ENCODE results near the gene PSMD9.
"Not testable (repeated sequence)": the region's sequence is repeated elsewhere in the genome, so short reads cannot be mapped to it uniquely, and the experiment has no call there.

PSMD9 gene, protein sequence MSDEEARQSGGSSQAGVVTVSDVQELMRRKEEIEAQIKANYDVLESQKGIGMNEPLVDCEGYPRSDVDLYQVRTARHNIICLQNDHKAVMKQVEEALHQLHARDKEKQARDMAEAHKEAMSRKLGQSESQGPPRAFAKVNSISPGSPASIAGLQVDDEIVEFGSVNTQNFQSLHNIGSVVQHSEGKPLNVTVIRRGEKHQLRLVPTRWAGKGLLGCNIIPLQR

GRCh38 chr12:121888478-121889273, at the start of gene PSMD9:
TSS of gene PSMD9 (plus strand) at chr12:121888790. CDS start at chr12:121888857, 67 bp downstream.
- DNase-seq (ENCODE audit: low spot score): peak; percentile 98

DNA sequence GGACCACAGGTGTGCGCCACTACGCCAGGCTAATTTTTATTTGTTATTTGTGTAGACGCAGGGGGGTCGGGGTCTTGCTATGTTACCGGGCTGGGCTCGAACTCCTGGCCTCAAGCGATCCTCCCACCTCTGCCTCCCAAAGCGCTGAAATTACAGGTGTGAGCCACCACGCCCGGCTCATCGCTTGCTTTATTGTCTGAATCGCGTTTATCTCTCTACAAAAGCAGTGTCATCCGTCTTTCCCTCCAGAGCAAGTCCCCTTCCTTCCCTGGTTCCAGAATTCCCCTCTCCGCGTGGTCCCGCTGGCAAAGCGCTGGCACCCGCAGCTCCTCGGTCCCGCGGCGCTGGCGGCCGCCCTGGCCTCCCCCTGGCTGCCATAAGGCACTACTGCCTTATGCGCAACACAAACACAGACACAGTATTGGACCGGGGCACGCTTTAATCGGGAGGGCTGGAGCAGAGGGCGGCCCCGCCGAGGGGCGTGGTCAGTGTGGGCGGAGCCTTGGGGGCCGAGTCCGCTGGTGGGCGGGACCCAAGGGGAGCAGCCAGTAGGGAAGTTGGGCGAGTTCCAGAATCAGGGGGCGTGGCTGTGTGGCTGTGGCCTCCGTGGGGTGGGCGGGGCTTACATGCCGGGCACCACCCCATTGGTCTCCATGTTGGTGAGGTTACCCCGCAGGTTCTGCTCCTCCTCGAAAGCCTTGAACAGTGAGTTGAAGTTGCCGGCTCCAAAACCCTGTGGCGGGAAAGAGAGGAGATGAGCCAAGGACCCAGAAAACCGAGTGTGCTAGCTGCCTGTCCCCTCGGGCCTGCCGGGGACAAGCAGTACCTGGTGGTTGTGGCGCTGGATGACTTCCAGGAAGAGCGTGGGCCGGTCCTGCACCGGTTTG, 49.2 kb upstream of the PSMD9 start:
- DNase-seq (ENCODE audit: low spot score): peak; percentile 96

DNA sequence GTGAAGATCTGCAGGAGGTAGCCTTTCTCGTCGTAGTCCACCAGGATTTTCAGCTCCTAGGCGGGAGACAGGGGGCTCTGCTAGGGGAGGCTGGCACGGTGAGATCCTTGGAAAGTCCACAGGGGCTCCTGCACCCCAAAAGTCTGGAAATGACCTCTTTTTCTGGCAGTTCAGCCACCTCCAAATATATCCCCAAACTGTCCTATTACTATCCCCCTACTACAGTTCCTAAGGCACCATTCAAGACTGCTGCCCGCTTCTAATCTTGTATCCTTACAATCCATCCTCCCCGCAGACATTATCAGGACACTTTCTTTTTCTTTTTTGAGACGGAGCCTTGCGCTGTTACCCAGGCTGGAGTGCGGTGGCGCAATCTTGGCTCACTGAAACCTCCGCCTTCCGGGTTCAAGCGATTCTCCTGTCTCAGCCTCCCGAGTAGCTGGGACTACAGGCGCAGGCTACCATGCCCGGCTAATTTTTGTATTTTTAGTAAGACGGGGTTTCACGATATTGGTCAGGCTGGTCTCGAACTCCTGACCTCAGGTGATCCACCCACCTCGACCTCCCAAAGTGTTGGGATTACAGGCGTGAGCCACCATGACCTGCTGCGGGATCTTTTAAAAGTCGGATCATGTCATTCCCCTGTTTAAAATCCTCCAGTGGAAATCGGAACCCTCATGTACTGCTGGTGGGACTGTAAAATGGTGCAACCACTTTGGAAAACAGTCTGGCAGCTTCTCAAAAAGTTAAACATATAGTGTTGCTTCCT, 48.4 kb upstream of the PSMD9 start:
- no peak for DNase-seq (ENCODE audit: low spot score)

DNA sequence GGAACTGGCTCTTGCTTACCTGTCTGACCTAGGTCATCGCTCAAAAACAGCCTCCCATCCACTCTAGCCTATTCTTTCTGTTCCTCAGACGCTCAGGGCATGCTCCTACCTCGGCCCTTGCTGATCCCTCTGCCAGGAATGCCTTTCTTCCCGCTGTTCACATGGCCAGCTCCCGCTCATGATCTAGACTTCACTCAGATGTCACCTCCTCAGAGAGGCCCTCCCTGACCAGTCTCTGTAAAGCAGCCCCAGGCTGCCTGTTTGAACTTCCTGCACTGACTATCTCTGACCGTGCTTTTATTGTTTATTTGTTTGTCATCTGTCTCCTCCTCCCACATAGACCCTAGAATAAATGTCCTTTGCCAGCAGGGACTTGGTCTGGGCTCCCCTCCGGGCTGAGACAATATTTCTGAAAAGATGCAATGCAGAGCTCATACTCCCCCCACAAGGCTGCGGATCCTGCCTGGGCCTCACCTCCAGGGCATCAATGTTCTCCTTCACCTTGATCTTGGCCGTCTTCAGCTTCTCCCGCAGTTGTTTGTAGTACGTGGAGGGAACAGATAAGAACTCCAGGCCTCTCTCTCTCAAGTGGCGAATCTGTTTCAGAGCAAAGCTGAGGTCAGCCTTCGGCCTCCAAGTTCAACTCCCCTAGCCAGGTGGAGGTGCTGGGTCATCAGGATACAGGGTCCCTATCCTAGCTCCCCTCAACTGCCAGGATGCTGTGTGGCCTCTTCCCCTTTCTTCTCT, 45.2 kb upstream of the PSMD9 start:
- DNase-seq (ENCODE audit: low spot score): no peak

GRCh38 chr12:121845701-121846100, 42.9 kb upstream of the PSMD9 start:
- no peak for DNase-seq (ENCODE audit: low spot score)

GRCh38 chr12:121849211-121849610, 39.4 kb upstream of the PSMD9 start:
- no peak for DNase-seq (ENCODE audit: low spot score)

- no peak for DNase-seq (ENCODE audit: low spot score)
Measured at GRCh38 chr12:121849665-121850064, 38.9 kb upstream of the PSMD9 start.

GRCh38 chr12:121852392-121852791, 36.2 kb upstream of the PSMD9 start:
- not testable (repeated sequence) for DNase-seq (ENCODE audit: low spot score)

GRCh38 chr12:121857322-121858246, 31.0 kb upstream of the PSMD9 start:
- no peak for DNase-seq (ENCODE audit: low spot score)

DNA sequence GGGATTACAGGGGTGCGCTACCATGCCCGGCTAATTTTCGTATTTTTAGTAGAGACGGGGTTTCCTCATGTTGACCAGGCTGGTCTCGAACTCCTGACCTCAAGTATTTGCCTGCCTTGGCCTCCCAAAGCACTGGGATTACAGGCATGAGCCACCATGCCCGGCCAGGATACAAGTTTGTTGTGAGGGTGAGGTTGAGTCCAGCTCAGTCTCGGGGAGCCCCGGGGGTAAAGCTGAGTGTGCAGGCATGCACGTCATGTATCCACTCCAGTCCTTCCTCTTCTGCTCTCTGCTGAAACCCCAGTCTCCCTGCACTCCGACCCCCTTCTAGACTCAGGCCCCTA, 30.3 kb upstream of the PSMD9 start:
- no peak for DNase-seq (ENCODE audit: low spot score)

DNA sequence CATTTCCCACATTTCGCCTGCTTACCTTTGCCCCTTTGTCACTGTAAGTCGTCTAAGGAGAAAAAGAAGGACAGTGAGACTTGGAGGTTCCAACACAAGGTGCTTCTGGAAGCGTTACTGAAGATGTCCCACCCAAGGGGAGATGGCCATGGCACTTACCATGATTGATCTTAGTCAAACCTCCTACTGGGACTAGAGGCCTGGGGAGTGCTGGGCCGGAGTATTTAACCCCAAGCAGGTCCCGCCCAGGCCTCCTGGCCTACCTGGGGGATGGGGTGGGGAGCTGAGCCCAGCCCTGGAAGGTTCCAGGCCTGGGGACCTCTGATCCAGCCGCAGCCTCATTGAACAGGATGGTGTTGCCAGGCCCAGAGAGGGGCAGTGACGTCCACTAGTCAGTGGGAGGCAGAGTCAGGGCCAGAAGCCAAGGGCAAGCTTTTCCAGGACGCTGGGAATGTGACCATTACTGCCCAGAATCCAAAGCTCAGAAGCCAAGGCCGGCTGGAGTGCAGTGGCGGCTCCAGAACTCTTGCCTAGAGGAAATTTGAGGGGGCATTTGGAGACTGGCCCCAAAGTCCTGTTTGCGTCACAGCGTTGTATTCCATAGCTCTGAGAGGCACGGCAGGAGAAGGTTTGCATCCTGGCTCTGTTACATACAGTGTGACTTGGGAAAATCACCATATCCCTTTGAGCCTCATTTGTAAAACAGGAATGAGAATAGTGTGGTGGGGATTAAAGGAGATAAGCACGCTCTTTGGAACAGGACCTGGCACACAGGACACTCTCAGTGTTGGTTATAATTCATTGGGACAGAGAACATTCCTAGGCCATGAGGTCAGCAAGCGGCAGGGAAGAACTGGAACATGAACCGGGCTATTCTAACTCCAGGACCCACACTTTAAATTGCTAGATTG, 29.7 kb upstream of the PSMD9 start, which contains the start of gene HPD:
TSS of gene HPD (minus strand) at position 198 of the 911 bp plus-strand sequence. CDS start at position 162, 36 bp downstream.
- peak; percentile 58 for DNase-seq (ENCODE audit: low spot score)

GRCh38 chr12:121860257-121860656, 28.3 kb upstream of the PSMD9 start:
- no peak for DNase-seq (ENCODE audit: low spot score)

GRCh38 chr12:121860699-121861098, 27.9 kb upstream of the PSMD9 start:
- DNase-seq (ENCODE audit: low spot score): not testable (repeated sequence)

DNA sequence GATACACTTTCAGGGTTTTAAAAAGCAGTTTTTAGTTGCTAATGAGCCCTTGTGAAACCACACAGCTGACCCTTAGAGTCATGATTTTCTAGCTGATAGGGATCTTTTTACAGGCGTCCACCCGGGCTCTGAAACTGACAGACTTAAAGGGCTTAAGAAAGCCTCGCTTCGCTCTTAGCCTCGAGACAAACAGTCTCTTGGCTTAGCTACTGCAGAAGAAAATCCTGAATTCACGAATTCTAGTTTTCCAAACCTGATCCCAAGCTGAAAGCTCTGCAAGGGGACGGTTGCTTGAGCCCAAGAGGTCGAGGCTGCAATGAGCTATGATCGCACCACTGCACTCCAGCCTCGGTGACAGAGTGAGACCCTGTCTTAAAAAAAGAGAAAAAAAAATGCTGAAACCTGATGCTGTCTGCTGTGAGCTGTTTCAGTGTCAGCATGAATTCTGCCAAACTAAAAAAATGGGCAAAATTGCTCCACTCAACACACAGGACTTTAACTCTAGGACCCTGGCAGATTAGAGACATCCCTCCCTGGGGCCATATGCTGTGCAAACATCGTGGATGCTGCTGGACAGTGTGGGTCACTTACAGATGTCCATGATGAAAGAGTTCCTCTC, 26.8 kb upstream of the PSMD9 start:
- DNase-seq (ENCODE audit: low spot score): no peak

- no peak for DNase-seq (ENCODE audit: low spot score)
Measured at GRCh38 chr12:121866331-121866730, 22.3 kb upstream of the PSMD9 start.

- DNase-seq (ENCODE audit: low spot score): not testable (repeated sequence)
Measured at GRCh38 chr12:121869229-121869628, 19.4 kb upstream of the PSMD9 start.

GRCh38 chr12:121871467-121871866, 17.1 kb upstream of the PSMD9 start:
- DNase-seq (ENCODE audit: low spot score): no peak

GRCh38 chr12:121872546-121873215, 15.9 kb upstream of the PSMD9 start:
- no peak for DNase-seq (ENCODE audit: low spot score)

All from COLO829 (cell line).